GM19023 (cell line): ENCODE data around the gene NFKBIB.
"Not testable (repeated sequence)": the region's sequence is repeated elsewhere in the genome, so short reads cannot be mapped to it uniquely, and the experiment has no call there.

ENCODE experiments used
- ATAC-seq: cut with Tn5 transposase; IDR thresholded peaks from one replicate; pipeline ENCODE4 v1.9.1; 2021; ENCODE audit warnings: mild to moderate bottlenecking, moderate library complexity; ENCODE audit not compliant: unreplicated experiment

The NFKBIB gene

GRCh38 chr19:38875656-38876395 is 23.9 kb upstream of the NFKBIB start:
- ATAC-seq, result no peak

- ATAC-seq, result no peak
Measured at GRCh38 chr19:38877781-38878574, 21.8 kb upstream of the NFKBIB start, which contains the start of gene RINL. TSS of gene RINL (minus strand) at chr19:38878275. CDS start at chr19:38876742, 1,533 bp downstream.

GRCh38 chr19:38878575-38879399 is 21.0 kb upstream of the NFKBIB start:
- ATAC-seq, result no peak

GRCh38 chr19:38879400-38879751 is 20.4 kb upstream of the NFKBIB start:
- no peak for ATAC-seq

GRCh38 chr19:38880076-38880881 is 19.5 kb upstream of the NFKBIB start:
- ATAC-seq, result no peak

- no peak for ATAC-seq
Measured at GRCh38 chr19:38880882-38881609, 18.7 kb upstream of the NFKBIB start.

GRCh38 chr19:38883286-38883685 is 16.5 kb upstream of the NFKBIB start:
- no peak for ATAC-seq

- ATAC-seq, result not testable (repeated sequence)
Measured at GRCh38 chr19:38884691-38885090, 15.1 kb upstream of the NFKBIB start.

- no peak for ATAC-seq
Measured at GRCh38 chr19:38888876-38889275, 10.9 kb upstream of the NFKBIB start.

- no peak for ATAC-seq
Measured at GRCh38 chr19:38889803-38890202, 10.0 kb upstream of the NFKBIB start.

GRCh38 chr19:38890686-38891085 is 9.1 kb upstream of the NFKBIB start:
- no peak for ATAC-seq

GRCh38 chr19:38891771-38892170 is 8.0 kb upstream of the NFKBIB start:
- no peak for ATAC-seq

GRCh38 chr19:38892841-38893240 is 6.9 kb upstream of the NFKBIB start:
- ATAC-seq, result no peak

GRCh38 chr19:38893341-38893771 is 6.4 kb upstream of the NFKBIB start:
- ATAC-seq, result no peak

- no peak for ATAC-seq
Measured at GRCh38 chr19:38894968-38895367, 4.8 kb upstream of the NFKBIB start.

- no peak for ATAC-seq
Measured at GRCh38 chr19:38898788-38899446, 852 bp upstream of the NFKBIB start.

- ATAC-seq, result no peak
Measured at GRCh38 chr19:38900202-38900629, 447 bp downstream of the NFKBIB start.

- no peak for ATAC-seq
Measured at GRCh38 chr19:38900743-38901190, 998 bp downstream of the NFKBIB start.

GRCh38 chr19:38901683-38902082 is 1.9 kb downstream of the NFKBIB start:
- ATAC-seq, result no peak
